Uterus (tissue), 2 donors: ENCODE measurements around the gene DDX3X.

Source experiments
- CTCF ChIP-seq, 4 experiments: fragments of 200-600 bp in 2 of 4; fragments of 450-650 bp in 2 of 4; sonication (generic) in 2 of 4; IDR thresholded peaks; one replicate each; pipeline ENCODE4 v1.5.1; 2016 to 2019; ENCODE audit warnings: antibody characterized with exemption in 4 of 4, mild to moderate bottlenecking in 2 of 4, moderate library complexity in 1 of 4
- POLR2A ChIP-seq, 2 donors: fragments of 450-650 bp; IDR thresholded peaks; one replicate each; pipeline ENCODE4 v1.6.1; 2016; ENCODE audit warnings: antibody characterized with exemption in 2 of 2, mild to moderate bottlenecking in 1 of 2, moderate library complexity in 1 of 2

DNA sequence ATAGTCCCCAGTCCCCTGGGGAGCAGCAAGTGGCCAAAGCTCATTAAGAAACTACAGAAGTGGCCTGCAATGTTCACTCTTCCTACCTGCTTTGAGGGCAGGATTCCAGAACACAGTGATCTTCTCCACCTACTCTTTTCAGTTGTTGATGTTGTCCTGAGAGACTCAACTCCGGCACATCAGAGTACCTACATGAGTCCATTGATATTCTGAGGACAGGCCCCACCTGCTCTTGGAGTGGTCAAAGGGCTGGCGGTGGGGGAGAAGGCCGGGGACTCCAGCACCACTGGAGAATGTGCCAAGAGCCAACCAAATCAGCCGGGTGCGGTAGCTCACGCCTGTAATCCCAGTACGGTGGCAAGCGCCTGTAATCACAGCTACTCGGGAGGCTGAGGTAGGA lies 29.8 kb upstream of the DDX3X start:
- TF ChIP-seq CTCF (IDR thresholded peaks at IDR 0.05) (no peak), POLR2A (IDR thresholded peaks at IDR 0.05) (no peak)
